HepG2 (cell line): ENCODE measurements around the gene MLANA.

Source experiments
- ELF1 ChIP-seq: sonication (generic); formaldehyde crosslinking; IDR thresholded peaks from 2 replicates; pipeline ENCODE4 v1.4.0; 2020; ENCODE audit warnings: missing genetic modification reagents
- HDAC2 ChIP-seq: sonication (generic); formaldehyde crosslinking; IDR thresholded peaks from 2 replicates; pipeline ENCODE4 v1.4.0; 2020; ENCODE audit warnings: missing genetic modification reagents
- KDM4B ChIP-seq: sonication (generic); formaldehyde crosslinking; IDR thresholded peaks from 2 replicates; pipeline ENCODE4 v1.4.0; 2020; ENCODE audit warnings: missing genetic modification reagents
- XBP1 ChIP-seq: sonication (generic); formaldehyde crosslinking; IDR thresholded peaks from 2 replicates; pipeline ENCODE4 v1.5.0; 2020; ENCODE audit warnings: missing genetic modification reagents
- ZFP36 ChIP-seq: fragments of 150-350 bp; IDR thresholded peaks from 2 replicates; pipeline ENCODE4 v1.6.1; 2018; ENCODE audit warnings: borderline replicate concordance, low read length, low read depth; ENCODE audit not compliant: partially characterized antibody
- TF ChIP-seq, protein P1 (sequence below): sonication (generic); formaldehyde crosslinking; IDR thresholded peaks from 2 replicates; pipeline ENCODE4 v1.4.0; 2020; ENCODE audit warnings: low read depth, mild to moderate bottlenecking, missing genetic modification reagents
- TF ChIP-seq, protein P2 (sequence below): sonication (generic); formaldehyde crosslinking; IDR thresholded peaks from 2 replicates; pipeline ENCODE4 v1.5.0; 2020; ENCODE audit warnings: mild to moderate bottlenecking, missing genetic modification reagents, moderate library complexity
- TF ChIP-seq, protein P3 (sequence below): IDR thresholded peaks from 2 replicates; pipeline ENCODE4 v1.6.1; 2012; ENCODE audit warnings: inconsistent platforms
- TF ChIP-seq, protein P4 (sequence below): sonication (generic); formaldehyde crosslinking; IDR thresholded peaks from 2 replicates; pipeline ENCODE4 v1.5.1; 2020; ENCODE audit warnings: missing genetic modification reagents, mild to moderate bottlenecking, borderline replicate concordance

DNA sequence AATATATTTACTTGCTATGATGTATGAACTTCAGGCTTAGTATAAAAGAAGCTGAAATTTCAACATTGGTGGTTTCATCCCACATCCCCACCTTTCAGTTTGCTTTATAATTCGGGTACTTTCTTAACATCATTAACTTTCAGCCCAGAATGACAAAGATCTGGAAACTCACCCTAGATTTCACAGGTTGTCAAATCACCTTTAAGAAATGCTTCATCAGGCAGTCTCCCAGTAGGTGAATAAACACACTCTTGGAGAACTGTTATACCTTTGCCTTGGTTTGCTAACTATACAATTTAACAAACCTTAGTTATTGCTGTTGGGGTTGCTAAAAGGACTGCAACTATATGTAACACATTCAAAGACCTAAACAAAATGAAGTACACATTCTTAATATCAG, 54.4 kb downstream of the MLANA start:
- TF ChIP-seq, protein P1, sequence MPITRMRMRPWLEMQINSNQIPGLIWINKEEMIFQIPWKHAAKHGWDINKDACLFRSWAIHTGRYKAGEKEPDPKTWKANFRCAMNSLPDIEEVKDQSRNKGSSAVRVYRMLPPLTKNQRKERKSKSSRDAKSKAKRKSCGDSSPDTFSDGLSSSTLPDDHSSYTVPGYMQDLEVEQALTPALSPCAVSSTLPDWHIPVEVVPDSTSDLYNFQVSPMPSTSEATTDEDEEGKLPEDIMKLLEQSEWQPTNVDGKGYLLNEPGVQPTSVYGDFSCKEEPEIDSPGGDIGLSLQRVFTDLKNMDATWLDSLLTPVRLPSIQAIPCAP = no peak
- TF ChIP-seq HDAC2 = no peak
- TF ChIP-seq KDM4B = no peak
- TF ChIP-seq, protein P2, sequence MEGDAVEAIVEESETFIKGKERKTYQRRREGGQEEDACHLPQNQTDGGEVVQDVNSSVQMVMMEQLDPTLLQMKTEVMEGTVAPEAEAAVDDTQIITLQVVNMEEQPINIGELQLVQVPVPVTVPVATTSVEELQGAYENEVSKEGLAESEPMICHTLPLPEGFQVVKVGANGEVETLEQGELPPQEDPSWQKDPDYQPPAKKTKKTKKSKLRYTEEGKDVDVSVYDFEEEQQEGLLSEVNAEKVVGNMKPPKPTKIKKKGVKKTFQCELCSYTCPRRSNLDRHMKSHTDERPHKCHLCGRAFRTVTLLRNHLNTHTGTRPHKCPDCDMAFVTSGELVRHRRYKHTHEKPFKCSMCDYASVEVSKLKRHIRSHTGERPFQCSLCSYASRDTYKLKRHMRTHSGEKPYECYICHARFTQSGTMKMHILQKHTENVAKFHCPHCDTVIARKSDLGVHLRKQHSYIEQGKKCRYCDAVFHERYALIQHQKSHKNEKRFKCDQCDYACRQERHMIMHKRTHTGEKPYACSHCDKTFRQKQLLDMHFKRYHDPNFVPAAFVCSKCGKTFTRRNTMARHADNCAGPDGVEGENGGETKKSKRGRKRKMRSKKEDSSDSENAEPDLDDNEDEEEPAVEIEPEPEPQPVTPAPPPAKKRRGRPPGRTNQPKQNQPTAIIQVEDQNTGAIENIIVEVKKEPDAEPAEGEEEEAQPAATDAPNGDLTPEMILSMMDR (CRISPR knock-in tag) = no peak
- TF ChIP-seq ZFP36 = no peak
- TF ChIP-seq, protein P3, sequence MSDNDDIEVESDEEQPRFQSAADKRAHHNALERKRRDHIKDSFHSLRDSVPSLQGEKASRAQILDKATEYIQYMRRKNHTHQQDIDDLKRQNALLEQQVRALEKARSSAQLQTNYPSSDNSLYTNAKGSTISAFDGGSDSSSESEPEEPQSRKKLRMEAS = no peak
- no peak for TF ChIP-seq XBP1 (CRISPR knock-in tag)
- TF ChIP-seq, protein P4, sequence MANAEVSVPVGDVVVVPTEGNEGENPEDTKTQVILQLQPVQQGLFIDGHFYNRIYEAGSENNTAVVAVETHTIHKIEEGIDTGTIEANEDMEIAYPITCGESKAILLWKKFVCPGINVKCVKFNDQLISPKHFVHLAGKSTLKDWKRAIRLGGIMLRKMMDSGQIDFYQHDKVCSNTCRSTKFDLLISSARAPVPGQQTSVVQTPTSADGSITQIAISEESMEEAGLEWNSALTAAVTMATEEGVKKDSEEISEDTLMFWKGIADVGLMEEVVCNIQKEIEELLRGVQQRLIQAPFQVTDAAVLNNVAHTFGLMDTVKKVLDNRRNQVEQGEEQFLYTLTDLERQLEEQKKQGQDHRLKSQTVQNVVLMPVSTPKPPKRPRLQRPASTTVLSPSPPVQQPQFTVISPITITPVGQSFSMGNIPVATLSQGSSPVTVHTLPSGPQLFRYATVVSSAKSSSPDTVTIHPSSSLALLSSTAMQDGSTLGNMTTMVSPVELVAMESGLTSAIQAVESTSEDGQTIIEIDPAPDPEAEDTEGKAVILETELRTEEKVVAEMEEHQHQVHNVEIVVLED (CRISPR knock-in tag) = no peak
- TF ChIP-seq ELF1 = no peak
